B cell (primary cell): ENCODE measurements around the gene OXNAD1. TPM values are rescaled to one million over a fixed set of nuclear protein-coding genes. Genes with fewer than 3 reads are reported as not detected.
A peak's percentile ranks its signal among the peaks of the same experiment; 100 is the strongest.

Source experiments
- ATAC-seq: fragments of 200-7000 bp; cut with Tn5 transposase; one replicate; pipeline ENCODE4 v1.10.0; 2021; ENCODE audit warnings: low read depth, mild to moderate bottlenecking, moderate number of reproducible peaks, moderate library complexity
- CTCF ChIA-PET: fragments of 350-600 bp; sonication (Branson Sonifier 250); formaldehyde crosslinking; loops from one replicate; lab custom pipeline; 2021; ENCODE audit warnings: antibody characterized with exemption, inconsistent platforms; lab: Charles Lee
- POLR2A ChIA-PET: fragments of 350-600 bp; sonication (Branson Sonifier 250); formaldehyde crosslinking; loops from one replicate; lab custom pipeline; 2021; ENCODE audit warnings: antibody characterized with exemption; lab: Charles Lee
- DNase-seq: peaks from one replicate; pipeline ENCODE4 v3.0.0; 2013
- H2AFZ ChIP-seq: 2 replicates; pipeline ENCODE4 v1.6.1; 2012; ENCODE audit warnings: mild to moderate bottlenecking, low read depth, low read length; ENCODE audit not compliant: insufficient read depth, poor library complexity, severe bottlenecking
- H3K27ac ChIP-seq, 2 donors: 1 replicate in 1 of 2; 2 replicates in 1 of 2; pipeline ENCODE4 v1.5.1; 2012 to 2013; ENCODE audit warnings: low read length in 2 of 2, mild to moderate bottlenecking in 2 of 2, moderate library complexity in 1 of 2
- H3K27me3 ChIP-seq, 4 experiments: fragments of 200-600 bp in 1 of 4; sonication (generic) in 1 of 4; replicated peaks in 1 of 4; 1 replicate in 2 of 4; 2 replicates in 2 of 4; pipeline versions ENCODE4 v1.6.1 to v1.7.0; 2013 to 2016; ENCODE audit warnings: low read length in 3 of 4, mild to moderate bottlenecking in 2 of 4, mixed read lengths in 1 of 4, moderate library complexity in 1 of 4; ENCODE audit not compliant: insufficient read depth in 4 of 4, control insufficient read depth in 3 of 4; ENCODE audit errors: control extremely low read depth in 1 of 4
- H3K36me3 ChIP-seq, 2 experiments: replicated peaks in 1 of 2; 1 replicate in 1 of 2; 2 replicates in 1 of 2; pipeline versions ENCODE4 v1.6.1 to v1.7.1; 2013; ENCODE audit warnings: low read length in 1 of 2; ENCODE audit not compliant: insufficient read depth in 2 of 2, control insufficient read depth in 1 of 2; ENCODE audit errors: control extremely low read depth in 1 of 2, extremely low read depth in 1 of 2
- H3K4me1 ChIP-seq, 2 donors: fragments of 200-600 bp in 1 of 2; sonication (generic) in 1 of 2; 1 replicate in 1 of 2; 2 replicates in 1 of 2; pipeline versions ENCODE4 v1.5.1 to v1.6.1; 2013 to 2017; ENCODE audit warnings: low read length in 2 of 2; ENCODE audit not compliant: control insufficient read depth in 2 of 2, insufficient read depth in 2 of 2
- H3K4me2 ChIP-seq: replicated peaks from 2 replicates; pipeline ENCODE3; 2012; ENCODE audit warnings: mild to moderate bottlenecking, low read depth, low read length; ENCODE audit not compliant: poor library complexity, severe bottlenecking
- H3K4me3 ChIP-seq, 5 experiments: fragments of 200-600 bp in 1 of 5; sonication (generic) in 1 of 5; 1 replicate in 3 of 5; 2 replicates in 2 of 5; pipeline versions ENCODE4 v1.5.1 to v1.7.0; 2011 to 2016; ENCODE audit warnings: low read length in 4 of 5, mild to moderate bottlenecking in 4 of 5, low read depth in 2 of 5, control low read depth in 1 of 5, moderate library complexity in 1 of 5; ENCODE audit not compliant: insufficient read depth in 1 of 5; ENCODE audit errors: control extremely low read depth in 1 of 5, extremely low read depth in 1 of 5
- H3K79me2 ChIP-seq: fragments of 200-600 bp; sonication (generic); one replicate; pipeline ENCODE4 v1.6.0; 2016; ENCODE audit warnings: low read length; ENCODE audit not compliant: control insufficient read depth, insufficient read depth
- H3K9ac ChIP-seq: fragments of 200-600 bp; sonication (generic); 2 replicates; pipeline ENCODE4 v1.6.1; 2017; ENCODE audit warnings: mild to moderate bottlenecking, low read length, moderate library complexity
- H3K9me3 ChIP-seq, 3 donors: one replicate each; pipeline versions ENCODE4 v1.6.1 to v1.7.1; 2013; ENCODE audit warnings: low read length in 2 of 3; ENCODE audit not compliant: control insufficient read depth in 2 of 3, insufficient read depth in 1 of 3; ENCODE audit errors: control extremely low read depth in 1 of 3
- H4K20me1 ChIP-seq: 2 replicates; pipeline ENCODE4 v1.6.0; 2012; ENCODE audit warnings: mild to moderate bottlenecking, low read length; ENCODE audit not compliant: insufficient read depth, control insufficient read depth, poor library complexity, severe bottlenecking
- H3K27ac Mint-ChIP-seq: one replicate; pipeline ENCODE4 v1.8.0; 2021; ENCODE audit warnings: mixed read lengths
- H3K27me3 Mint-ChIP-seq: one replicate; pipeline ENCODE4 v1.8.0; 2021; ENCODE audit warnings: mixed read lengths
- H3K4me1 Mint-ChIP-seq: one replicate; pipeline ENCODE4 v1.8.0; 2021; ENCODE audit warnings: mixed read lengths
- H3K4me3 Mint-ChIP-seq: one replicate; pipeline ENCODE4 v1.8.0; 2021; ENCODE audit warnings: mixed read lengths
- H3K9me3 Mint-ChIP-seq: one replicate; pipeline ENCODE4 v1.8.0; 2022; ENCODE audit warnings: mixed read lengths; ENCODE audit not compliant: insufficient read depth
- EZH2 ChIP-seq: IDR thresholded peaks from 2 replicates; pipeline ENCODE4 v1.6.1; 2012; ENCODE audit warnings: borderline replicate concordance, low read depth, mild to moderate bottlenecking, moderate library complexity, low read length; ENCODE audit not compliant: insufficient read depth, poor library complexity, severe bottlenecking
- WGBS: methylation state at CpG from one replicate; pipeline ENCODE4 v1.1.5; 2013; ENCODE audit warnings: missing lambda C conversion rate; ENCODE audit not compliant: insufficient coverage; 5-methylcytosine and 5-hydroxymethylcytosine counted together
- intact Hi-C: fragments of 100-400 bp; cut with micrococcal nuclease; formaldehyde crosslinking; loops from one replicate; pipeline ENCODE4 v1.10.0; 2022
- polyA plus RNA-seq: library from polyadenylated mRNA; depleted of rRNA; stranded (reverse); fragments of >200 nt; gene quantifications from 2 replicates; pipeline ENCODE4 v1.2.3, GENCODE V29; 2012
- total RNA-seq, 2 donors: library from RNA; stranded (reverse); fragments of 120-200 nt in 1 of 2; gene quantifications; 1 replicate in 1 of 2; 2 replicates in 1 of 2; pipeline versions ENCODE4 v1.2.3 to v1.2.4, GENCODE V29; 2013 to 2022
- TF ChIP-seq, protein P1 (sequence below): fragments of 200-600 bp; IDR thresholded peaks from one replicate; pipeline ENCODE4 v1.8.0; 2022; ENCODE audit warnings: antibody characterized with exemption, mild to moderate bottlenecking

The OXNAD1 gene
- total and polyA plus RNA-seq, 2 donors (not counting 1 experiment from before 2014, with no cell fraction given), result 4.0 to 12.3 TPM

GRCh38 chr3:16302082-16302631 is 37.1 kb downstream of the OXNAD1 start:
- Mint-ChIP-seq H3K4me1 (peaks cover 48% of the 10 kb centered on the region), H3K4me3 (no peak overlapping the region), H3K9me3 (no peaks in the 10 kb centered on the region), H3K27me3 (no peaks in the 10 kb centered on the region), H3K27ac (no peak overlapping the region)
- ChIA-PET POLR2A (no interaction called here), CTCF (interaction anchor here (1.4 to 2.7 kb wide), 2 partner anchors 11 to 13 kb away, joined by 3 to 20 read pairs; no protein-coding TSS in a partner anchor)
- Histone ChIP-seq H4K20me1 (no peaks in the 10 kb centered on the region), H3K9me3 (no peaks in the 10 kb centered on the region), H3K4me1 (peaks cover 32 to 35% of the 10 kb centered on the region in 2 donors), H3K79me2 (no peaks in the 10 kb centered on the region), H3K27me3 (no peaks in the 10 kb centered on the region), H3K9ac (no peak overlapping the region), H3K27ac (no peak overlapping the region), H3K4me3 (no peak overlapping the region), H3K4me2 (no peak overlapping the region), H2AFZ (no peak overlapping the region), H3K36me3 (peaks cover 0 to 3% of the 10 kb centered on the region in 2 experiments)
- ATAC-seq (no peak), DNase-seq (no peak)
- intact Hi-C loops, result no loop called here
- 100% methylated on average over 4 of the region's 6 CpGs for WGBS
- TF ChIP-seq EZH2, result no peak
- TF ChIP-seq, protein P1, sequence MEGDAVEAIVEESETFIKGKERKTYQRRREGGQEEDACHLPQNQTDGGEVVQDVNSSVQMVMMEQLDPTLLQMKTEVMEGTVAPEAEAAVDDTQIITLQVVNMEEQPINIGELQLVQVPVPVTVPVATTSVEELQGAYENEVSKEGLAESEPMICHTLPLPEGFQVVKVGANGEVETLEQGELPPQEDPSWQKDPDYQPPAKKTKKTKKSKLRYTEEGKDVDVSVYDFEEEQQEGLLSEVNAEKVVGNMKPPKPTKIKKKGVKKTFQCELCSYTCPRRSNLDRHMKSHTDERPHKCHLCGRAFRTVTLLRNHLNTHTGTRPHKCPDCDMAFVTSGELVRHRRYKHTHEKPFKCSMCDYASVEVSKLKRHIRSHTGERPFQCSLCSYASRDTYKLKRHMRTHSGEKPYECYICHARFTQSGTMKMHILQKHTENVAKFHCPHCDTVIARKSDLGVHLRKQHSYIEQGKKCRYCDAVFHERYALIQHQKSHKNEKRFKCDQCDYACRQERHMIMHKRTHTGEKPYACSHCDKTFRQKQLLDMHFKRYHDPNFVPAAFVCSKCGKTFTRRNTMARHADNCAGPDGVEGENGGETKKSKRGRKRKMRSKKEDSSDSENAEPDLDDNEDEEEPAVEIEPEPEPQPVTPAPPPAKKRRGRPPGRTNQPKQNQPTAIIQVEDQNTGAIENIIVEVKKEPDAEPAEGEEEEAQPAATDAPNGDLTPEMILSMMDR, result no peak

- no peak overlapping the region for H3K4me3 ChIP-seq
- CTCF ChIA-PET, result interaction anchor here (1.0 to 1.3 kb wide), 2 partner anchors 9 to 13 kb away, joined by 3 read pairs; no protein-coding TSS in a partner anchor
- ATAC-seq, result no peak
These were observed 38.1 kb downstream of the OXNAD1 start for GRCh38 chr3:16303037-16303575.

More at GRCh38 chr3:16303037-16303575, 38.1 kb downstream of the OXNAD1 start:
- 92% methylated on average over 1 of the region's 2 CpGs for WGBS
- H3K27ac ChIP-seq, result peak overlapping the region in 1 of 2 donors; percentile 28
- intact Hi-C loops, result no loop called here
- H3K4me2 ChIP-seq, result no peak overlapping the region
- POLR2A ChIA-PET, result no interaction called here
- TF ChIP-seq, protein P1, result no peak
- no peak for TF ChIP-seq EZH2
- no peak overlapping the region for H3K9ac ChIP-seq
- Mint-ChIP-seq H3K4me3 (no peak overlapping the region), H3K4me1 (peaks cover 45% of the 10 kb centered on the region), H3K9me3 (no peaks in the 10 kb centered on the region), H3K27ac (no peak overlapping the region), H3K27me3 (no peaks in the 10 kb centered on the region)
- H3K9me3 ChIP-seq, result no peaks in the 10 kb centered on the region
- no peaks in the 10 kb centered on the region for H3K27me3 ChIP-seq
- H3K36me3 ChIP-seq, result peaks cover 3% of the 10 kb centered on the region in 2 experiments
- no peaks in the 10 kb centered on the region for H3K79me2 ChIP-seq
- H4K20me1 ChIP-seq, result no peaks in the 10 kb centered on the region
- H3K4me1 ChIP-seq, result peaks cover 32 to 34% of the 10 kb centered on the region in 2 donors
- no peak overlapping the region for H2AFZ ChIP-seq
- no peak for DNase-seq
